GM08714 (cell line): Measurements from ENCODE around the gene SGO1.
"Not testable (repeated sequence)": the region's sequence is repeated elsewhere in the genome, so short reads cannot be mapped to it uniquely, and the experiment has no call there.

Experiments used
- H3K4me3 ChIP-seq: fragments of 200-500 bp; sonication (Bioruptor generic); 2 replicates; pipeline ENCODE4 v1.5.1; 2014; ENCODE audit warnings: mild to moderate bottlenecking, low read length, inconsistent platforms
- ZNF274 ChIP-seq: IDR thresholded peaks from 2 replicates; pipeline ENCODE4 v1.6.1; 2012; ENCODE audit warnings: mild to moderate bottlenecking, low read depth, low read length

Gene SGO1

GRCh38 chr3:20185679-20186599 is at the start of gene SGO1:
Gene SGO1 (minus strand): TSS chr3:20186206. CDS start chr3:20184027, 2,179 bp downstream.
- no peak for TF ChIP-seq ZNF274

GRCh38 chr3:20235796-20236195 is 49.8 kb upstream of the SGO1 start:
- H3K4me3 ChIP-seq, result no peak overlapping the region

More at GRCh38 chr3:20185679-20186599, at the start of gene SGO1:
- peak within 1 kb of the TSS; percentile 100 for H3K4me3 ChIP-seq

DNA sequence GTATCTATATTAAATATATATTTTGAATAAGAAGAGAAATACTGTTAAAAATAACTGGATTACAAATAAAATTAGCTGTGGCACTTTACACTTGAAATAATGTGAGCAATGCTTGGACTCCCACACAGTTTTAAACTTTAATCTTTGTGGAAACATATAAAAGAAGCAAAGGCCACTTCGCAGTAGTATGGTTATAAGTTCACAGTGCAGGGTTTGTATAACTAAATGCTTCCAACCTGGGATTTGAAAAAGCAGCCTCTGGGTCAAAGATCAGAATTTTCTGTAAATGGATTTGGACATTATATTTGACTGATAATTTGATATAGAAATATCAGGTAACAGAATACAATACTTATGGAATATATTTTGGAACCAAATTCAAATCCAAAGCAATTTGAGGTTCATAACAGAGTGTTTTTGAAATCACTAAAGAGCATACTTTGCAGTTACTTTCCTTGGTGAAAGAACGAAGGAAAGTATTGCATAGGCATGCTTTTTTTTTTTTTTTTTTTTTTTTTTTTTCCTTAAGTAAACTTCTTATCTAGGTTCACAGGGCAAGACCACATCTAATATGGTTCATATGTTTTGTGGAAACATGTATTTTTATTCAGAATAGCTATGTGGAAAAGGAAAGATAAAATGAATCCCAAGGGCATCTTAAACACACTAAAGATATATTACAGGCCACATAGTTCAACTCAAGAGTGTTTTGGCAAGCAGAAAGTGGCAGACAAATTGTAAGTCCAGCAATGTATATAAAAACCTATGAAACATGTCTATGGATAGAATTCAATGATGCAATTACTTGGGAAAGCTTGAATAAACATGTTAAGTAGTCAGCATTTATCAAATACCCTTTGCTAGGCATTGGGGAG is 47.1 kb upstream of the SGO1 start:
- H3K4me3 ChIP-seq, result no peak overlapping the region
- no peak for TF ChIP-seq ZNF274

More at GRCh38 chr3:20235796-20236195, 49.8 kb upstream of the SGO1 start:
- no peak for TF ChIP-seq ZNF274

- no peak for TF ChIP-seq ZNF274
- H3K4me3 ChIP-seq, result no peak overlapping the region
These were observed 44.9 kb upstream of the SGO1 start for GRCh38 chr3:20230954-20231353.

DNA sequence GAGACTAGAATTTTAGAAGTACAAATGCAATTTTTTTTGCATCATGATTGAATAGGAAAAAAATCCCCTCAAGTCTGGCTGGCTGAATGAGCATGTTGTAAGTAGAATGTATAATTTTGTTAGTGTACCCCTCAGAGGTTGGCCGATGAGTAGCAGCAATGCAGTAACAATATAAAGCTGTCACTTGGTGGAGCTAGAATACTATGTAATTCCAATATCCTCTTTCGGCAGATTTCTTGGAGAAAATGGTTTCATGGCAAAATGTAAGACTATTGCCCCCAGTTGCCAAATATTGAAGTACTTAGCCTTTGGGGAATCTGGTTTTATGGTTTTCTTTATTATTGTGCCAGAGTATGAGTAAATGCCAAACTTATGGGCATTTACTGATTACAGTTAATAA is 39.8 kb upstream of the SGO1 start:
- no peak overlapping the region for H3K4me3 ChIP-seq
- TF ChIP-seq ZNF274, result no peak

- H3K4me3 ChIP-seq, result no peak overlapping the region
- no peak for TF ChIP-seq ZNF274
These were observed 36.3 kb upstream of the SGO1 start for GRCh38 chr3:20222274-20222673.

- no peak for TF ChIP-seq ZNF274
- H3K4me3 ChIP-seq, result no peak overlapping the region
These were observed 32.2 kb upstream of the SGO1 start for GRCh38 chr3:20218215-20218614.

GRCh38 chr3:20215636-20216035 is 29.6 kb upstream of the SGO1 start:
- TF ChIP-seq ZNF274, result no peak

GRCh38 chr3:20213491-20213890 is 27.5 kb upstream of the SGO1 start:
- not testable (repeated sequence) for H3K4me3 ChIP-seq

More at GRCh38 chr3:20215636-20216035, 29.6 kb upstream of the SGO1 start:
- no peak overlapping the region for H3K4me3 ChIP-seq

- not testable (repeated sequence) for H3K4me3 ChIP-seq
These were observed 21.9 kb upstream of the SGO1 start for GRCh38 chr3:20207945-20208344.

- H3K4me3 ChIP-seq, result not testable (repeated sequence)
These were observed 19.9 kb upstream of the SGO1 start for GRCh38 chr3:20205898-20206297.

DNA sequence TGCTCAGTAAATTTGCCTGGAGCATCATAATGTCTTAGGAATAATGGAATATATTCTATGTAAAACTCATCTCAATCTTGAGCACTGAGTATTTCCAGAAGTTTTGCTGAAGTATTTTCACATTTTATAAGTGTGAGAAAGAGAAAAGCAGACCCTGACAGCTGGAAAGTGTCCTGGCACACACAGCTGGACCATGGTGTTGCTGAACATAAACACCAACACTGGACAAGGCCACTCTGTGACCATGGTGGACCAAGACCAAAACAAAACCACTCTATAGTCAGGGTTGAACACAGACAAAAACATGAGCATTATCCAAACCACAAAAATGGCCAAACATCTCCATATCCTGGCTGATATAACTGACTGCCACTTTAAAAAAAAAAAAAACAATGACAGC is 15.1 kb upstream of the SGO1 start:
- H3K4me3 ChIP-seq, result no peak overlapping the region
- no peak for TF ChIP-seq ZNF274

GRCh38 chr3:20197775-20198174 is 11.8 kb upstream of the SGO1 start:
- no peak for TF ChIP-seq ZNF274
- H3K4me3 ChIP-seq, result no peak overlapping the region

GRCh38 chr3:20194793-20195460 is 8.9 kb upstream of the SGO1 start:
- TF ChIP-seq ZNF274, result no peak
- no peak overlapping the region for H3K4me3 ChIP-seq
